ENCODE results near the gene S100A9.

The S100A9 gene

GRCh38 chr1:153360592-153361479, 3.2 kb downstream of the S100A9 start:
- DNase-seq (ENCODE audit: extremely low spot score): no peak
- TF ChIP-seq CTCF (IDR thresholded peaks at IDR 0.05; ENCODE audit: control extremely low read depth, extremely low read depth, low read depth, missing control alignments): no peak
- ChIA-PET CTCF (interaction anchor here (1.1 to 1.6 kb wide), 5 partner anchors 8 to 135 kb away, joined by 3 to 18 read pairs (median 5); no protein-coding TSS in a partner anchor), POLR2A (no interaction called here)

- TF ChIP-seq CTCF (IDR thresholded peaks at IDR 0.05; ENCODE audit: control extremely low read depth, extremely low read depth, low read depth, missing control alignments): no peak
- POLR2A ChIA-PET: no interaction called here
- CTCF ChIA-PET: interaction anchor here (1.1 to 1.6 kb wide), 3 partner anchors 9 to 133 kb away, joined by 5 to 18 read pairs (median 5); no protein-coding TSS in a partner anchor
- DNase-seq (ENCODE audit: extremely low spot score): no peak
Observed at GRCh38 chr1:153361480-153362109, 3.9 kb downstream of the S100A9 start.

GRCh38 chr1:153362187-153362775, 4.6 kb downstream of the S100A9 start:
- POLR2A ChIA-PET: no interaction called here
- CTCF ChIA-PET: interaction anchor here (1.1 to 1.6 kb wide), 3 partner anchors 10 to 132 kb away, joined by 5 to 18 read pairs (median 5); no protein-coding TSS in a partner anchor
- no peak for TF ChIP-seq CTCF (IDR thresholded peaks at IDR 0.05; ENCODE audit: control extremely low read depth, extremely low read depth, low read depth, missing control alignments)
- no peak for DNase-seq (ENCODE audit: extremely low spot score)

GRCh38 chr1:153363641-153364040, 6.0 kb downstream of the S100A9 start:
- ChIA-PET POLR2A (no interaction called here), CTCF (interaction anchor here (2.7 kb wide), 1 partner anchor 10 kb away, joined by 10 read pairs; no protein-coding TSS in a partner anchor)
- no peak for TF ChIP-seq CTCF (IDR thresholded peaks at IDR 0.05; ENCODE audit: control extremely low read depth, extremely low read depth, low read depth, missing control alignments)
- DNase-seq (ENCODE audit: extremely low spot score): no peak

- DNase-seq (ENCODE audit: extremely low spot score): no peak
- no peak for TF ChIP-seq CTCF (IDR thresholded peaks at IDR 0.05; ENCODE audit: control extremely low read depth, extremely low read depth, low read depth, missing control alignments)
- CTCF ChIA-PET: interaction anchor here (1.6 to 2.7 kb wide), 2 partner anchors 11 to 12 kb away, joined by 4 to 10 read pairs; no protein-coding TSS in a partner anchor
- POLR2A ChIA-PET: no interaction called here
Observed at GRCh38 chr1:153364156-153364555, 6.5 kb downstream of the S100A9 start.

Measured in GM10248 (cell line).